Measurements from ENCODE around the gene NUP160.

DNA sequence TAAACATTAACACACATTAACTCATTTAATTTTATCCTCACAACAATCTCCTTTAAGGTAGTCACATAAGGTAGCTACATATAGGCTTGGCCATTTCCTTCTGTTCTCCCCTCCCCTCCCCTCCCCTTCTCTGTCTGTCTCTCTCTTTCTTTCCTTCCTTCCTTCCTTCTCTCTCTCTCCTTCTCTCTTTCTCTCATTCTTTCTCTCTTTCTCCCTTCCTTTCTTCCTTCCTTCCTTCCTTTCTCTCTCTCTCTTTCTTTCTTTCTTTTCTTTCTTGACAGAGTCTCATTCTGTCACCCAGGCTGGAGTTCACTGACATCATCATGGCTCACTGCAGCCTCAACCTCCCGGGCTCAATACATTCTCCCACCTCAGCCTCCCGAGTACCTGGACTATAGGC is 22.3 kb upstream of the NUP160 start:
- TF ChIP-seq, protein P1, sequence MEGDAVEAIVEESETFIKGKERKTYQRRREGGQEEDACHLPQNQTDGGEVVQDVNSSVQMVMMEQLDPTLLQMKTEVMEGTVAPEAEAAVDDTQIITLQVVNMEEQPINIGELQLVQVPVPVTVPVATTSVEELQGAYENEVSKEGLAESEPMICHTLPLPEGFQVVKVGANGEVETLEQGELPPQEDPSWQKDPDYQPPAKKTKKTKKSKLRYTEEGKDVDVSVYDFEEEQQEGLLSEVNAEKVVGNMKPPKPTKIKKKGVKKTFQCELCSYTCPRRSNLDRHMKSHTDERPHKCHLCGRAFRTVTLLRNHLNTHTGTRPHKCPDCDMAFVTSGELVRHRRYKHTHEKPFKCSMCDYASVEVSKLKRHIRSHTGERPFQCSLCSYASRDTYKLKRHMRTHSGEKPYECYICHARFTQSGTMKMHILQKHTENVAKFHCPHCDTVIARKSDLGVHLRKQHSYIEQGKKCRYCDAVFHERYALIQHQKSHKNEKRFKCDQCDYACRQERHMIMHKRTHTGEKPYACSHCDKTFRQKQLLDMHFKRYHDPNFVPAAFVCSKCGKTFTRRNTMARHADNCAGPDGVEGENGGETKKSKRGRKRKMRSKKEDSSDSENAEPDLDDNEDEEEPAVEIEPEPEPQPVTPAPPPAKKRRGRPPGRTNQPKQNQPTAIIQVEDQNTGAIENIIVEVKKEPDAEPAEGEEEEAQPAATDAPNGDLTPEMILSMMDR (IDR thresholded peaks at IDR 0.05): no peak
- TF ChIP-seq POLR2A (IDR thresholded peaks at IDR 0.05): no peak
